ENCODE measurements around the gene TRIM31.
"Not testable (repeated sequence)": the region's sequence is repeated elsewhere in the genome, so short reads cannot be mapped to it uniquely, and the experiment has no call there.

TRIM31 gene

GRCh38 chr6:30145818-30146217 lies 32.9 kb upstream of the TRIM31 start:
- no peak for FAIRE-seq
- TF ChIP-seq POLR2A (IDR thresholded peaks at IDR 0.05; ENCODE audit: low read depth, low read length) (no peak), POLR2AphosphoS5 (IDR thresholded peaks at IDR 0.05; ENCODE audit: low read depth, low read length) (no peak), TAF1 (IDR thresholded peaks at IDR 0.05; ENCODE audit: borderline replicate concordance, low read depth, low read length) (no peak)

DNA sequence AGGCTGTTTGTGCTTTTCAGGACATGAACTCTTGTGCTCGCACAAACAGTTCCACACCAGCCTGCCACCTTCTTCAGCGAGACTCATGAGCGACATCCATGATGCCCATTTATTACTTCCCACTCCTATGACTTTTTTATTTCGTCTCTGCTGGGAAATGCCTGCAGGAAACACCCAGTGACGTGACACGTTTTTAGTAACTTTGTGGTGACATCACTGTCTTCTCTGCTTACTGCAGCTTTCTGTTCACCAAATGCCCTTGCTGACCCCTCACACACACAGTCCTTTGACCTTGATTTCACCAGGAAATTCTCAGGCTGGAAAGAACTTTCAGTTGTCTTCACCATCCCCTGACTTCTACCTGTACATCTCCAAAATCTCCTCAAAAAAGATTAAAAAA lies 31.9 kb upstream of the TRIM31 start:
- no peak for TF ChIP-seq POLR2AphosphoS5 (IDR thresholded peaks at IDR 0.05; ENCODE audit: low read depth, low read length)
- TF ChIP-seq TAF1 (IDR thresholded peaks at IDR 0.05; ENCODE audit: borderline replicate concordance, low read depth, low read length), result no peak
- no peak for TF ChIP-seq POLR2A (IDR thresholded peaks at IDR 0.05; ENCODE audit: low read depth, low read length)
- FAIRE-seq, result no peak
- no peak for DNase-seq (ENCODE audit: insufficient read length)

More at GRCh38 chr6:30145818-30146217, 32.9 kb upstream of the TRIM31 start:
- DNase-seq (ENCODE audit: insufficient read length), result no peak

- FAIRE-seq, result no peak
- DNase-seq (ENCODE audit: insufficient read length), result no peak
- TF ChIP-seq TAF1 (IDR thresholded peaks at IDR 0.05; ENCODE audit: borderline replicate concordance, low read depth, low read length), result no peak
- no peak for TF ChIP-seq POLR2AphosphoS5 (IDR thresholded peaks at IDR 0.05; ENCODE audit: low read depth, low read length)
Observed at GRCh38 chr6:30143780-30144179, 30.9 kb upstream of the TRIM31 start.

DNA sequence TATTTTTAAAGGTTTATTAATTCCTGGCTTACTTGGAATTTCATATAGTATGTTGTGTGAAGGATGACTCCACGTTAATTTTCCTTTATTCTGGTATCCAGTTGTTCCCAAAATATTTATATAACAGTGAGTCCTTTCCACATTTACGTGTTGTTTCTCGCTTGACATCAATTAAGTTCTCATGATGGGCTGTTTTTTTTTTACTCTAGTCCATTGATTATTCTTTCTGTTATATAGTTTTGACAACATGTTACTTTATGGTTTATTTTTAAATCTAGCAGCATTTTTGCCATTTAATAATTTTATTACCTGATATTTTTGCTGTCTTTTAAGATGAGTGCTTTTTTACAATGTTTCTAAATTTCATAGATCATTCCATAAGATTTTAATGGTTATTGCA lies 29.8 kb upstream of the TRIM31 start:
- no peak for TF ChIP-seq TAF1 (IDR thresholded peaks at IDR 0.05; ENCODE audit: borderline replicate concordance, low read depth, low read length)
- TF ChIP-seq POLR2AphosphoS5 (IDR thresholded peaks at IDR 0.05; ENCODE audit: low read depth, low read length), result no peak
- TF ChIP-seq POLR2A (IDR thresholded peaks at IDR 0.05; ENCODE audit: low read depth, low read length), result no peak
- DNase-seq (ENCODE audit: insufficient read length) (no peak), FAIRE-seq (no peak)

GRCh38 chr6:30140240-30140639 lies 27.4 kb upstream of the TRIM31 start:
- FAIRE-seq; DNase-seq (ENCODE audit: insufficient read length): not testable (repeated sequence)

- DNase-seq (ENCODE audit: insufficient read length) (no peak), FAIRE-seq (peak; percentile 36)
- TF ChIP-seq POLR2AphosphoS5 (IDR thresholded peaks at IDR 0.05; ENCODE audit: low read depth, low read length), result no peak
- no peak for TF ChIP-seq TAF1 (IDR thresholded peaks at IDR 0.05; ENCODE audit: borderline replicate concordance, low read depth, low read length)
- TF ChIP-seq POLR2A (IDR thresholded peaks at IDR 0.05; ENCODE audit: low read depth, low read length), result no peak
Observed at GRCh38 chr6:30136570-30137286, 23.8 kb upstream of the TRIM31 start.

- no peak for DNase-seq (ENCODE audit: insufficient read length)
- FAIRE-seq, result no peak
- no peak for TF ChIP-seq POLR2AphosphoS5 (IDR thresholded peaks at IDR 0.05; ENCODE audit: low read depth, low read length)
Observed at GRCh38 chr6:30135757-30136156, 22.9 kb upstream of the TRIM31 start, which contains the start of gene TRIM40. Gene TRIM40, plus strand, starts transcription at chr6:30136140. Its CDS starts 897 bp downstream, at chr6:30137037.

- FAIRE-seq (no peak), DNase-seq (ENCODE audit: insufficient read length) (no peak)
- TF ChIP-seq POLR2AphosphoS5 (IDR thresholded peaks at IDR 0.05; ENCODE audit: low read depth, low read length) (no peak), TAF1 (IDR thresholded peaks at IDR 0.05; ENCODE audit: borderline replicate concordance, low read depth, low read length) (no peak), POLR2A (IDR thresholded peaks at IDR 0.05; ENCODE audit: low read depth, low read length) (no peak)
Observed at GRCh38 chr6:30135147-30135546, 22.3 kb upstream of the TRIM31 start.

- no peak for TF ChIP-seq POLR2A (IDR thresholded peaks at IDR 0.05; ENCODE audit: low read depth, low read length)
- TF ChIP-seq POLR2AphosphoS5 (IDR thresholded peaks at IDR 0.05; ENCODE audit: low read depth, low read length), result no peak
- no peak for TF ChIP-seq TAF1 (IDR thresholded peaks at IDR 0.05; ENCODE audit: borderline replicate concordance, low read depth, low read length)
- FAIRE-seq (no peak), DNase-seq (ENCODE audit: insufficient read length) (no peak)
Observed at GRCh38 chr6:30131947-30132497, 19.1 kb upstream of the TRIM31 start.

GRCh38 chr6:30130887-30131862 lies 18.3 kb upstream of the TRIM31 start:
- FAIRE-seq (peak; percentile 96), DNase-seq (ENCODE audit: insufficient read length) (peak; percentile 46)
- TF ChIP-seq POLR2A (IDR thresholded peaks at IDR 0.05; ENCODE audit: low read depth, low read length) (no peak), POLR2AphosphoS5 (IDR thresholded peaks at IDR 0.05; ENCODE audit: low read depth, low read length) (no peak), TAF1 (IDR thresholded peaks at IDR 0.05; ENCODE audit: borderline replicate concordance, low read depth, low read length) (no peak)

DNA sequence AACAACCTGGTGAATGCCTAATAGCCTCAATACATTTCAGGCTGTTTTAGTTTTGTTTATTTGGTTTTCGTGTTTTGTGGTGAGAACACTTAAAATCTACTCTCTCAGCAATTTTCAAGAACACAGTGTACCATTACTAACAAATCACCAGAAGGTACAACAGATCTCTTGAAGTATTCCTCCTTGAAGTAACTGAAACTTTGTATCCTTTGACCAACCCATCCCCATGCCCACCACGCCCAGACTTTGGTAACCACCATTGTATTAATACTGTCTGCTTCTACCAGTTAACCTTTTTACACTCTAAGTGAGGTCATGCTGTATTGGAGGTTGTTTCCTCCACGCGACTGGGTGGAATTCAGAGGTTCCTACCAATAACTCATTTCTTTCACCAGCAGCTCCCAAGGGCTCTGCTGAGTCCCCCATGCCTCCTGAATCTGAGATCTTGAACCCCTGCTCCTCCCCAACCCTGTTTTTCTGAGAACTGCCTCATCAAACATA lies 17.3 kb upstream of the TRIM31 start:
- DNase-seq (ENCODE audit: insufficient read length) (no peak), FAIRE-seq (no peak)
- TF ChIP-seq POLR2AphosphoS5 (IDR thresholded peaks at IDR 0.05; ENCODE audit: low read depth, low read length) (no peak), POLR2A (IDR thresholded peaks at IDR 0.05; ENCODE audit: low read depth, low read length) (no peak), TAF1 (IDR thresholded peaks at IDR 0.05; ENCODE audit: borderline replicate concordance, low read depth, low read length) (no peak)
